HS-27A (cell line): Measurements from ENCODE around the gene PDX1.

Source experiments
- DNase-seq: peaks from one replicate; pipeline ENCODE4 v3.0.0-alpha.2; 2012; ENCODE audit warnings: low read depth, missing footprints

PDX1 gene

GRCh38 chr13:27919934-27920676, at the start of gene PDX1:
PDX1 (plus strand) TSS chr13:27920000; CDS start chr13:27920139, 139 bp downstream.
- no peak for DNase-seq

GRCh38 chr13:27878274-27878673, 41.5 kb upstream of the PDX1 start:
- no peak for DNase-seq

- no peak for DNase-seq
These were observed 30.3 kb upstream of the PDX1 start for GRCh38 chr13:27889471-27889870.

GRCh38 chr13:27896726-27897125, 23.1 kb upstream of the PDX1 start:
- no peak for DNase-seq

- DNase-seq: no peak
These were observed 15.1 kb upstream of the PDX1 start for GRCh38 chr13:27904719-27905118.

- no peak for DNase-seq
These were observed 14.2 kb upstream of the PDX1 start for GRCh38 chr13:27905650-27906049.

- no peak for DNase-seq
These were observed 12.5 kb upstream of the PDX1 start for GRCh38 chr13:27907121-27907787.

GRCh38 chr13:27909378-27909777, 10.4 kb upstream of the PDX1 start:
- no peak for DNase-seq

GRCh38 chr13:27911521-27911920, 8.3 kb upstream of the PDX1 start:
- no peak for DNase-seq

GRCh38 chr13:27913160-27913559, 6.6 kb upstream of the PDX1 start:
- DNase-seq: no peak

- no peak for DNase-seq
These were observed 4.2 kb upstream of the PDX1 start for GRCh38 chr13:27915301-27916207.

GRCh38 chr13:27917121-27917947, 2.5 kb upstream of the PDX1 start:
- DNase-seq: no peak

- DNase-seq: no peak
These were observed 1.5 kb upstream of the PDX1 start for GRCh38 chr13:27918041-27918917.

- DNase-seq: no peak
These were observed 712 bp upstream of the PDX1 start for GRCh38 chr13:27918918-27919658.

- DNase-seq: no peak
These were observed 204 bp upstream of the PDX1 start for GRCh38 chr13:27919659-27919933.

GRCh38 chr13:27920677-27921420, 1.0 kb downstream of the PDX1 start:
- DNase-seq: no peak

- DNase-seq: no peak
These were observed 1.7 kb downstream of the PDX1 start for GRCh38 chr13:27921421-27921960.

- DNase-seq: no peak
These were observed 2.4 kb downstream of the PDX1 start for GRCh38 chr13:27921961-27922882.
